Activated CD8-positive, alpha-beta memory T cell treated with anti-CD3 and anti-CD28 coated beads, Interleukin-2, amount 50 U/mL, for 24 hours (primary cell): ENCODE data around the gene PDK2.
A peak's percentile ranks its signal among the peaks of the same experiment; 100 is the strongest.

Source experiments
- DNase-seq: peaks from one replicate; pipeline ENCODE4 v3.0.0-alpha.2; 2020; ENCODE audit errors: extremely low read depth

Gene PDK2

DNA sequence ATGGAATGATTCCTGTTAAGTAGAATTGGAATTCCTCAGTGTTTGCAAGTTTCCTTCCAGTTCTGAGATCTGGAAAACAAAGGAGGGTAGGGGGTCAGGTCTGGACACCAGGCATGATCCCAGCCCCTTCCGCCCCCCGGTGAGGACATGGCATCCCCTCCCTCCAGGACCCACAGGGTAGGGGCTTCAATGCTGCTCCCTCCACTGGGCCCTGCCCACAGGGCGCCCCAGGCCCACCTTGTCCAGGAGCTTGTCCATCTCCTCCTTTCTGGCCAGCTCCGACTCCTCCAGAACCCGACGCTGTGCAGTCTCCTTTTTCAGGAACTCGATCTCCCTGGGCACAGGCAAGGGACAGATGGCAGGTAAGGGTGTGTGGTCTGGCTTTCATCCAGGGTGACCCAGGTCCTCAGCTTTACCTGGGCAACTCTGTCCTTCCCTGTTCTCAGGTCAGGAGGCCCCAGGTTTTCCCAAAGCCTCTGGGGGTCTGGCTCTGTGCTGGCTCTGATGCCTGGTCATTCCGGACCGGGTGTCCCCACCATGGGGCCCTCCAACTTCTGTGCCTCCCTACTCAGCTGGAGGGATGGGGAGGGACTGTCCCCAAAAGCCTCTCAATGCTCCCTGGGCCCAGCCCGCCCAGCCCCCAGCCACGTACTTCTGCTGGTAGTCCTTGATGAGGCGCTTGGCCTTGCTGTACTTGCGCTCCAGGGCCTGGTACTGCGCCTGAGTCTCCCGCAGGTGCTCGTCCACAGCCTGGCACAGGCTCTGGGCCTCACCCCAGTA is 40.4 kb downstream of the PDK2 start:
- no peak for DNase-seq

DNA sequence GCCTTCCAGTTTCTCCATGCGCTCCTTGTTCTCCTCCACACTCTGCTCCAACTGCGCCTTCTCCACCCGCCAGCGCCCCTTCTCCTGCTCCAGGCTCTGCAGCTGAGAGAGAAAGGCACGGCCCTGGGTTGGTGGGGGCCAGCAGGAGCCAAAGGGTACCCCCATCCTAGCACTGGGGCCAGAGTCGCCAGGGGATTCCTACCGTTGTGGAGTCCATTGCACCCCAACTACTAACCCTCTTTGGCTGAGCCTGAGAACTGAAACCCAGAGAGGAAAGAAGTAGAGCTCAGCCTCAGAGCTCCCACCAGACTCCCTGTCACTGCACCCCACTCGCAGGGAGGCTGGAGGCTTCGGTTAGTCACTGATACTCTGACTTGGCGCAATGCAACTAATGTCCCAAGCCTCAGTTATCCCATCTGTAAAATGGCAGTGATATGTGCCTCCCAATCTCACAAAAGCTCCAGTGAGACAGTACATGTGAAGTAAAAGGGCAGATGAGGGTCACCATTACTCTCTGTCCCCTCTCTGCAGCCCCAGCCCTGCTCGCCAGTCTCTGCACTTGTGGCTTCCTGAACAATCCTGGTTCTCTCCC is 41.0 kb downstream of the PDK2 start:
- DNase-seq = no peak

DNA sequence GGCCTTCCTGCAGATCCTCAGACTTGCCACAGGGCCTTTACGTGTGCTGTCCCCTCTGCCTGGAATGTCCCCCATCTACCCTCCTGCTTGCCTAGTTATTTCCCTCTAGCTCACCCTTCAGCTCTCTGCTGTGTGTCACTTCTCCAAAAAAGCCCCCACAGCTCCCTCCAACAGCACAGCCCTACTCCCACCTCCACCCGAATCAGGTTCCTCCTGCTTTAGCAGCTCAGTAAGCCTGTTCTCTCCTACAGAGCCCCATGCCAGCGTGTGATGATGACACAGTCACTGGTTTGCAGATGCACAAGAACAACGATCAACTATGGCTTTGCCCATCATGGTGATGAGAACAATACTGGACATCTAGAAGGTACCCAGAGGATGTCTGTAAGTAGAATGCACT is 41.9 kb downstream of the PDK2 start:
- no peak for DNase-seq

DNA sequence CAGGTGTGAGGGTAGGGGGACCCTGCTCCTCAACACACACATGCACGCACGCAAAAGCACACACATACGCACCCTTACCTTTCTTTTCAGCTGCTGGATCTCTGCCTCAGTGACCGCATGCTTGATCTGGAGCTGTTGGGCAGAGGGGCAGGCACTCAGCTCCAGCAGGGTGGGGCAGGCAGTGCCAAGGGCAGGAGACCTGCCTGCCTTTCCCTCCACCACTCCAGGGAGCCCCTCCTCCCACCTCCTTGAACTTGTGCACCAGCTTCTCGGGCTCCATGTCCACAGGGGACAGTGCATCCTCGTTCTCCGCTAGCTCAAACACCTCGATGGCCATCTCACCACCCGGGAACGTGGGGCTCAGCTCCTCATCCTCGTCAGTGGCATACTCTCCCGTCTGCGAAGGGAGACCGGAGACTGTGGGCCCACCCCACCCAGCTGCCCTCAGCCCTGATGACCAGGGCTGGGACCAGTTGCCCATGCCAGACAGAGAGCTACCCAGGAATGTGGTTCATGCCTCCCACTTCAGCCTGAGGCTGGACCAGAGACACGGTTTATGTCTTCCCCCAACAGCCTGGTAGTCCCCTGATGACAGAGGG is 44.1 kb downstream of the PDK2 start:
- no peak for DNase-seq

DNA sequence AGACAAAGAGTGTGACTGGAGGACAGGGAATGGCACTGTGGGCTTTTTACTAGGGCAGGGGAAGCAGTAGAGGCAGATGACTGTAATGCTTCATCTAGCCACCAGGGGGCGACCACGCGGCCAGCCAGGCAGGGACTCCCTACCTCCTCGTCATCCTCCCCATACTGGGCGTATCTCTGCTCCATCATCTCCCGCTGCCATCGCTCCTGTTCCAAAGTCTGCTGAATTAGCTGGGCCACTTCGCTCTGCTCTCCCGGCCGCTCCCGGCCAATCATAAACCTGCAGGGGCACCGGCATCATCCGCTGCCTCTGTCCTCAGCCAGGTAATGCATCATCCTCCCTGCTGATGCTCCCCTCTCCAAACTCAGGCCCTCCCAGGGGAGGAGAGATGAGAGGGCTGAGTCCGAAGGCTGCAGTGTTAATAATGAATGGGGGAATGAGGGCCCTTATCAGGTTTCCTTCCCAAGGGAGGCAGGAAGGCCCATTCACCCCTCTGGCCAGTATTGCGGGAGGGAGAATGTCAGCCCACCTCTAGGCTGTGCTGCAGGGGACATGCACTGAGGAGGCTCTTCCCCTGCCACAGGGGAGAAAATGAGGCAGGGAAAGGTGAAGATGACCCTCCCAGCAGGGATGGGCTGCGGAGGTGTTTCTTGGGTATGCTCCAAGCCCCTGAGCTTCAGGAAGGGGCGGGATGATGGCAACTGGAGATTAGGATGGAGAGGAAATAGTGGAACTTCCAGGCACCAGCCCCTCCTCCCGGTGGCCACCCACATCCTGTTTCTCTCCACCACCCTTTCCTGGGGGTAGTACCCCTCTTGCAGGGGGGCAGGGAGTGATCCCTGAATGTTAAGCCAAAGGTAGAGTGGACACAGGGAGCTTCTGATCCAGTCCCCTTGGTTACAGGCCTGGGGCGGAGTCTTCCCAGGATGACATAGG is 45.1 kb downstream of the PDK2 start:
- peak; percentile 68 for DNase-seq

DNA sequence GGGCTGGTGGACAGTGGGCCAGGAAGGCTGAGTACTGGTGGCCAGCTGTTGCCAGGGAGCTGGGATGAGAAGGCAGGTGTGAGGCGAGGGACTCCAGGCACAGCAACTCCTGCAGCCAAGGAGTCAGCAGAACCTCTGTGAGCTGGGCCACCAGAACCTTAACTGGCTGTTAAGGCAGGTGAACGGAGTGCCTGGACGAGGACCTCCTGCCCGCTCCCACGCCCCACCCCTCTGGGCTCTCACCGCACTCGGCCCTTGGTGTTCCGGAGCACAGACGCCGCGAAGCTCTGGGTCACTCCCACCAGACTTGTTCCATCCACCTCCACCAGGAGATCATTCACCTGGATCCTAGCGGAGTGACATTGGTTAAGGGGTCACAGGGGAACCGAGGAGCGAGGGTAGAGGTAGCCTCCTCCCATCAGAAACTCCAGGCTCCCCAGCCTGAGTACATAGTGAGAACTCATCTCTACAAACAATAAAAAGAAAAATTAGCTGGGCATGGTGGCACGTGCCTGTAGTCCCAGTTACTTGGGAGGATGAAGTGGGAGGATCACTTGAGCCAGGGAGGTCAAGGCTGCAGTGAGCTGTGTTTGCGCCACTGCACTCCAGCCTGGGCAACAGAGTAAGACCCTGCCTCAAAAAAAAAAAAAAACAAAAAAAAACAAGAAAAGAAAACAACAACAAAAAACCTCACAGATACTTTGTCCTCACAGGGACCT is 46.0 kb downstream of the PDK2 start:
- no peak for DNase-seq

DNA sequence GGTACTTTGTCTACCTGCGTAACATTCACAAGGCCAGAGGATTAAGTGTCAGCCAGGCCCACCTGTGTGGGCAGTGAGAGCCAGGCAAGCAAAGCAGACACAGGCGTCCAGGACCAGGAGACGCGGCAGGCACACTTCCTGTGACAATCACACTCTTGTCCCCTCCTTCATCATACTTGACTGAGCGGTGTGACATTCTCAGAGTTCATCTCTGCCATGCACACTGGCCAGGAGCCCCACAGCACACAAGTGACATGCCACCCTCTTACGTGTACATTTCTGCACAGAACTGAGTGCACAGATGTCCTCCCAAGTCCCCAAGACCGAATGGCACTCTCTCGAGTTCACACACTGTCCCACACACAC is 46.6 kb downstream of the PDK2 start:
- no peak for DNase-seq

DNA sequence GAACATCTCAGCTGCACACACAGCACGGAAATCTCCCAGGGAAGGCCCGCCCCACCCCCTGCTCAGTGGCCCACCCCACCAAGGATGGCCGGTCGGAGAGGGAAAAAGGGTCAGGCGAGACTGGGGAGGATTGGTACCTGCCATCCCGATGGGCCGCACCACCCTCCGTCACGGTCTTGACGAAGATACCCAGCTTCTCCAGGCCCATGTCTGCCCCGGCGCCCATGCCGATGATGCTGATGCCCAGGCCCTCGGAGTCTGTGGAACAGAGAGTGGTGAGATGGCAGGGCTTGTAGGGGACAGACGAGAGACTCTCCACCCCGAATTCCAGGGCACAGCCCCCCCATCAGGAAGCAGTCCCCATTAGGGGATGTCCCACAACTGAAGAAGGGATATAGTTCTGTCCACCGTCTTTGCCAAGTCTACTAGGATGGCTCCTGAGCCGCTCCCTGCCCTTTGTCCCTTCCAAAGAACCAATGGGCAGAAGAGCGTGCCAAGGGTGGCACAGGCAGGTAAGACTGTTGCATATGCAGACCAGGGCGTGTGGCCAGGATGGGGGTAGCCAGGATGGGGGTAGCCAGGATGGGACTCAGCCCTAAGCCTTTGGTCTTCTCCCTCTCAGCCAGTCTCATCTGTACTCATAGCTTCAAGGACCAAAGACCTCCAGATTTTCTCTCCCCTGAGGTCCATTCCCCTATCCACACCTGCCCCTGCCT is 48.5 kb downstream of the PDK2 start:
- DNase-seq = no peak

DNA sequence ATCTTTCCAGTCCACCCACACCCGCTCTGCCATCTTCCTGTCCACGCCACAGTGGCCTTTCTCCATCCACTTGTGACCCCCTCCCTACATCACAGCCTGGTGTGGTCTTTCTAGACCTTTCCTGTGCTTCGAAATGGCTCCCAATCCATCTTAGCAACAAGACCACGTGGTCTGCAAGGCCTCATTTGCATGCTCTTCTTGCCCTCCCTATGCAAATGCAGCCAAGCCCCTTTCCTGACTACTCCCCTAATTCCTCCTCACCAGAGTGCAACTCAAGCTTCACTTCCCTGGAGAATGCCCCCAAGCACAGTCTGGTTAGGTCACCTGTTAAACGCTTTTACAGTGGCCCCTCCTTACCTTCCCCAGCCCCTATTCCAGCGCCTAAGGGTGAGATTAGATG is 49.2 kb downstream of the PDK2 start:
- no peak for DNase-seq

DNA sequence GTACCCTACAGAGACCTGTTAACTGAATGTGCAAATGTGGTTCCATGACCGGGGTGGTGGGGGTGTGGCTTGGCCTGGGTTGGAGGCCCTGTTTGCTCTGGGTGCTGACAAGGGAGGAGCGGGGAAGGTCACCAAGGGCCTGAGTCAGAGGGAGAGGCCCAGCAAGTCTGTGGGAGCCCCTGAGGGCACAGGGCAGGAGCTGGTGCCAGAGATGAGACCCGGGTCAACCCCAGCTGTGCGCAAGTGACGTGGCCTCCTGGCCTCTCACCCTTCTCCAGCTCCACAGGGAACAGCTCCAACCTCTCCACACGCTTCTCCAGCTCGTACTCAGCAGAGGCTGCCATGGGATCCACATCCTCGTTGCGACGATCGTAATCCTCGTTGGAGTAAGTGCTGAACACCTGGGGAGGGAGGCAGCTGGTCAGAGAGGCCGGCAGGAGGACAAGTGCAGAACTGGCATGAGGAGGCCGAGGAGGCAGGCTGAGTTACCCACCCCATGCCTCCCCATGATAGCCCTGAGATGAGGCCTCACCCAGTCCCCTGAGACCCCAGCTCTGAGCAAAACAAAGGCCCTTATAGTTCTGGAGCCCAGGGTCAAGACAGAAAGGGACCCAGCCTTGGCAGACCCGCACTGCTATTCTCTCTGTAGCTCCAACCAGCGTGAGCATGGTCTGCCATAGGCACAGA is 49.8 kb downstream of the PDK2 start:
- no peak for DNase-seq

DNA sequence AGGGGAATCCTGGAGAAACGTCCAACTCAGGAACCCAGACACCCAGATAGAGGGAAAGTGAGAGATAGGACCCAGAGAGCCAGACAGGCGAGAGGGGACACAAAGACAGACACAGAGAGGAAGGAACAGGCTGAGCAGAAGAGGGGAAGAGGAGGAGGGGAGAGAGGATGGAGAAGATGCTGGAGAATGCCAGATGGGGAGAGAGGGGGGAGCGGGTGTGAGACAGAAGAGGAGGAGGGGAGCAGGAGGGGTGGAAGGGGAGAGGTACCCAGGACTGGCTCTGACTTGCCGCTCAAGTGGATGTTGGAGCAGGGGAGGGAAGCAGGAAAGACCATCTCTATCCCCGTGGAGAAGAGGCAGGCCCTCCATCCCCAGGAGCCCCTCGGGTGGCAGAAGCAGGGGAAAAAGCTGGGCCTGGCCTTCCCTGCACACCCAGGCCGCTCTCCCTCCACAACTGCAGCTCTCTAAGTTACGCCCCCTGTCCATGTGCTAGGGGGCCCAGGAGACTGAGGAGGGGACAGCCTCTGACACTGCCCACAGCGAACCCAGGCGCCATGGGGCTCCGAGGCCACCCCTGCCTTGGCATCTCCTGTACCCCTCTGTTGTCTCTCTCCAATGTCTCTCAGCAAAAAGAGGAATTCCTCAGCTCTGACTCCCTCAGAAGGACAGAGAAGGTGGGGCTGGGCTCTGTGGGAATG is 50.5 kb downstream of the PDK2 start:
- no peak for DNase-seq

DNA sequence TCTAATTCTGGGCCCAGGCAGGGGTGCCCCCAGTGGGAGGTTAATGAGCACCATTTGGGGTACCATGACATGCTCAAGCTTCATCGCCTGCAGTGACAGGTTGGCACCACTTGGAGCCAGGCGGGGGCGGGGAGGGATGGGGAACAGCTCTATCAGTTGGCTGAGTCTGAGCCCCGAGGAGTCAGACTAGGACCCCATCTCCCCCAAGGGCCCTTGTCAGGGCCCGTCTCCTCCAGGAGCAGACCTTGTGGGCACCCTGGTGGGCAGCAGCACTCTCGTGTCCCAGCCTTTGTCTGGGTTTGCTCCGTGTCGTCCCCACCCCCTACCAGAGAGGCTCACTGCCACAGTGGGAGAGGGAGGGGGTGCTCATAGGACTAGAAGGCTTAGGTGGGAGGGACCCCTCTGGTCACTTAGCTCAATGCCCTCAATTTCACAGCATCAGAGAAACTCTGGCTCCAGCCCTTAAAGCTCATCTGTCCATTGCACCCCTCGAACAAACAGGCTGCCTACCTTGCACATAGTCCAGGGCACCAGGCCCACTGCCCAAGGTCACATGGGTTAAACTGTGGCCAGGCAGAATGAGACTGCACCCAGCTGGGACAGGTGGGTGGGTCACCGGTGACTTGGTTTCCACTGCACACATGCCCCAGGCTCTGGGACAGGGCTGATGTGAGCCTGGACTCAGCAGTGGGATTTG is 51.2 kb downstream of the PDK2 start:
- no peak for DNase-seq

DNA sequence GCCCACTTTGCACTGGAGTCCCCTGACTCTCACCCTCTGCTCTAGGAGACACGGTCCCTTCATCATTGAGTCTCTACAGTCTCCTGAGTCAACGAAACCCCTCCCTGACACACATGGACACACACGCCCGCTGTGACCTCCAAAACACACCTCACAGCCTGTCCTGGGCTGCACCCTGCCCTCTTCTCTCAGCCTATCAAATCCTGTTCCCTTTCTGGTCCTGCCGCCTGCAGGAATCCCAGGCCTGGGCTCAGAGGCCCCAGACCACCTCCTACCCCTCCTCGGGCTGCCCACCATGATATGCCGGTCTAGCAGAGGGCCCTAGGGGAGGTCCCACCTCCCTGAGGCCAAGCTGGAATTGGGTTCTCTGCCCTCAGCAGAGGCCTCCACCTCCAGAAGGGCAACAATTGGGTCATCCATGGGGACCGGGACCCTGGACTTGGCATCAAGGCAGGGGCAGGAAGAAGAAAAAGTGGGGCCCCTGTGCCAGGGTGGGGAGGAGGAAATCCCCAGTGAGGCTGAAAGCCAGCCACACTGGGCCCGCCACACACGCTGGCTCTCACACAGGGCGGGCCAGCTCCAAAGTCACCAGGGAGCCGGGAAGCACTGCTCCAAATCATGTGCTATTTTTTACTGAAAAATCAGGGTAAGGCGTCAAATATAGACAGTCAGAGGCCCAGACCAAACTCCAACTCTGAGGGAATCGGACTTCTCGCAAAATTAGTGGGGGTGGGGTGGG is 51.9 kb downstream of the PDK2 start:
- DNase-seq = no peak

DNA sequence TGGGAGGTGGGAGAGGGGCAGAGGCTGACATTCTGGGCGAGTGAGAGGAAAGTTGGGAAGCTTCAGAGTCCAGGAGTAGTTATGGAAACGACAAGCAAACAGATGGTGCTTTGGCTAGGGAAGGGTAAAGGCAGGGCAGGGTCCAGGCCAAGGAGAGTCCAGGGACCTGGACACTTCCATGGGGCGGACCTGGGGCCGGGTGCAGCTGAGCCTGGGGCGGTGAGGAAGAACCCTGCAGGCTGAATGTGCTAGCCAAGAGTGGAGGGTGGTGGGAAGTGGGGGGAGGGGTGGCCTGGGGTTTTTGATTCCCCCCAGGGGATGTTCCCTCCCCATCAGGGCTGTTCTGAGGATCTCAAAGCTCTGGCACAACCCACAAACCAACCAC is 52.7 kb downstream of the PDK2 start:
- DNase-seq = no peak

DNA sequence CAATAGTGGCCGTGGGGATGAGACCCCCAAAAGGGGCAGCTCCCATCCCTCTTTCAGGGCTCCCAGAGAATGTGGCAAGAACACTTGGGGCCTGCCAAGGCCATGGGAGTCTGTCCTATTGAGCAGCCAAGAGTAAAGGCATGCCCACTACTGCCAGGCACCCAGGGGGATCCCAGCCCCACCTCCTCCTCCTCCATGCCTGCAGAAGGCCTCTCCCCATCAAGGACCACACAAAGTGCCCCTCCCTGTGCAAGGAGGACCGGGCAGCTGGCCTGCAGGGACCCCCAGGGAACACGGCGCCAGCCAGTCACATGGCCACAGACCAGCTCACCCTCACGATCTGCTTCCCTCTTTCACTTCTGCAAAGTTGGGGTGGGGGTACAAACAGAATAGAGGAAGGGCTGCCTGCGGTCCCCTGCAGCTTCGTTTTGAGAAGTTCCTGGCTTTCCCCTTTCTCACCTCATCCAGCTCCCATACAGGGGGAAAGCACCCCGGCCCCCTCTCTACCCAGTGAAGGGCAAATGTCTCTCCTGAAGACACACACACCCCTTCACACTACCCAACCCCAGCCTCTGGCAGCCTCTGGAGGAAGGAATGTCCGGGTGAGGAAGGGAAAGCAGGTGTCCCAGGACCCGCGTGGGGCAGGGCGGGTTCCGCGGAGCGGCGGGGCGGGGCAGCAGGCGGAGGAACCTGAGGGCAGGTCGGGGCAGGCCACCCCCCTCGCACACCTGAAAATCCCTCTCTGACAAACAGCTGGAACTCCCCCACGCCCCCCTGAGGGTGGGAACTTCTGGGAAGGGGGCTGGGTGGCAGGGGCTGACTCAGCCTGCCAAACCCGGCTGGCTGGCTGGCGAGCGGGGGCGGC is 53.3 kb downstream of the PDK2 start:
- peak; percentile 56 for DNase-seq

DNA sequence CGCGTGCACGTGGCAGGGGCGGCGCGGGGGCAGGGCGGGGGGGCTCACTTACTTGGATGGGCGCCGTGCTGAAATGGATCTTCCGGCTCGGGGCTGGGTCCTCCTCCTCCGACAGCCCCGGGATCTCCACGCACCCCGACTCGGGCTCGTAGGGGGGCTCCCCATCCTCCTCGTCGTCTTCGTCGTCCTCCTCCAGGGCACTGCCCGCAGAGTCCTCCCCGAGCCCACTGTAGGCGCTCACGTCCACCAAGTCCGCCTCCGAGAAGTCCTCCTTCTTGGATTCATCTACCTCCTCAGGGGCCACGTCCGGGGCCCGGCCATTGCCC is 53.9 kb downstream of the PDK2 start:
- DNase-seq = no peak
